SKM-1 treated with dmso at 0.1 percent for 144 hours (cell line): ENCODE measurements around the gene SART3.
"Not testable (repeated sequence)": the region's sequence is repeated elsewhere in the genome, so short reads cannot be mapped to it uniquely, and the experiment has no call there.

Source experiments
- DNase-seq: peaks from one replicate; lab custom pipeline; 2025; ENCODE audit not compliant: unreplicated experiment; lab: John Stamatoyannopoulos, UW

SART3 gene

GRCh38 chr12:108498136-108498535 lies 62.8 kb downstream of the SART3 start:
- no peak for DNase-seq

- DNase-seq = no peak
Observed at GRCh38 chr12:108495823-108496579, 65.0 kb downstream of the SART3 start.

- no peak for DNase-seq
Observed at GRCh38 chr12:108495054-108495453, 65.9 kb downstream of the SART3 start.

- no peak for DNase-seq
Observed at GRCh38 chr12:108491256-108491655, 69.7 kb downstream of the SART3 start.

GRCh38 chr12:108487029-108487428 lies 73.9 kb downstream of the SART3 start:
- not testable (repeated sequence) for DNase-seq

GRCh38 chr12:108485371-108485770 lies 75.6 kb downstream of the SART3 start:
- not testable (repeated sequence) for DNase-seq

- no peak for DNase-seq
Observed at GRCh38 chr12:108484845-108485244, 76.1 kb downstream of the SART3 start.

GRCh38 chr12:108484431-108484830 lies 76.5 kb downstream of the SART3 start:
- DNase-seq = no peak

GRCh38 chr12:108483213-108484059 lies 77.5 kb downstream of the SART3 start:
- DNase-seq = no peak

- no peak for DNase-seq
Observed at GRCh38 chr12:108482717-108483212, 78.2 kb downstream of the SART3 start.

- DNase-seq = no peak
Observed at GRCh38 chr12:108479364-108480070, 81.5 kb downstream of the SART3 start.

GRCh38 chr12:108478611-108479206 lies 82.3 kb downstream of the SART3 start:
- no peak for DNase-seq

- no peak for DNase-seq
Observed at GRCh38 chr12:108477881-108478259, 83.1 kb downstream of the SART3 start.

- no peak for DNase-seq
Observed at GRCh38 chr12:108477055-108477880, 83.7 kb downstream of the SART3 start.

- no peak for DNase-seq
Observed at GRCh38 chr12:108475396-108475795, 85.6 kb downstream of the SART3 start.

- DNase-seq = no peak
Observed at GRCh38 chr12:108473400-108474055, 87.4 kb downstream of the SART3 start.
